ENCODE data around the gene SPNS2.

The SPNS2 gene

GRCh38 chr17:4476511-4477070, 22.1 kb upstream of the SPNS2 start:
- Mint-ChIP-seq H3K4me1 (ENCODE audit: low read depth) (peaks cover 18% of the 10 kb centered on the region), H3K4me3 (no peak overlapping the region), H3K27ac (no peak overlapping the region), H3K36me3 (ENCODE audit: low read depth) (no peaks in the 10 kb centered on the region), H3K9me3 (no peaks in the 10 kb centered on the region), H3K27me3 (ENCODE audit: low read depth) (peaks cover 9% of the 10 kb centered on the region)

GRCh38 chr17:4477255-4477791, 21.4 kb upstream of the SPNS2 start:
- Mint-ChIP-seq H3K27ac (no peak overlapping the region), H3K27me3 (ENCODE audit: low read depth) (peaks cover 5% of the 10 kb centered on the region), H3K9me3 (no peaks in the 10 kb centered on the region), H3K4me1 (ENCODE audit: low read depth) (peaks cover 23% of the 10 kb centered on the region), H3K4me3 (no peak overlapping the region), H3K36me3 (ENCODE audit: low read depth) (no peaks in the 10 kb centered on the region)

GRCh38 chr17:4478318-4478830, 20.3 kb upstream of the SPNS2 start:
- Mint-ChIP-seq H3K27ac (no peak overlapping the region), H3K27me3 (ENCODE audit: low read depth) (peaks cover 4% of the 10 kb centered on the region), H3K4me1 (ENCODE audit: low read depth) (peaks cover 23% of the 10 kb centered on the region), H3K9me3 (no peaks in the 10 kb centered on the region), H3K4me3 (no peak overlapping the region), H3K36me3 (ENCODE audit: low read depth) (no peaks in the 10 kb centered on the region)

GRCh38 chr17:4479340-4479981, 19.2 kb upstream of the SPNS2 start:
- Mint-ChIP-seq H3K36me3 (ENCODE audit: low read depth) (no peaks in the 10 kb centered on the region), H3K9me3 (no peaks in the 10 kb centered on the region), H3K4me3 (no peak overlapping the region), H3K4me1 (ENCODE audit: low read depth) (peaks cover 27% of the 10 kb centered on the region), H3K27ac (peak overlapping the region; percentile 26), H3K27me3 (ENCODE audit: low read depth) (peaks cover 4% of the 10 kb centered on the region)

GRCh38 chr17:4479982-4480751, 18.5 kb upstream of the SPNS2 start:
- no peaks in the 10 kb centered on the region for H3K9me3 Mint-ChIP-seq
- H3K36me3 Mint-ChIP-seq (ENCODE audit: low read depth), result no peaks in the 10 kb centered on the region
- H3K27me3 Mint-ChIP-seq (ENCODE audit: low read depth), result no peaks in the 10 kb centered on the region
- peaks cover 27% of the 10 kb centered on the region for H3K4me1 Mint-ChIP-seq (ENCODE audit: low read depth)
- peak overlapping the region; percentile 31 for H3K27ac Mint-ChIP-seq
- no peak overlapping the region for H3K4me3 Mint-ChIP-seq

- Mint-ChIP-seq H3K4me1 (ENCODE audit: low read depth) (peaks cover 34% of the 10 kb centered on the region), H3K4me3 (peak overlapping the region; percentile 71), H3K9me3 (no peaks in the 10 kb centered on the region), H3K27me3 (ENCODE audit: low read depth) (no peaks in the 10 kb centered on the region), H3K27ac (peak overlapping the region; percentile 92), H3K36me3 (ENCODE audit: low read depth) (no peaks in the 10 kb centered on the region)
Observed at GRCh38 chr17:4480929-4481898, 17.5 kb upstream of the SPNS2 start.

- H3K4me3 Mint-ChIP-seq, result no peak overlapping the region
- no peak overlapping the region for H3K27ac Mint-ChIP-seq
- H3K36me3 Mint-ChIP-seq (ENCODE audit: low read depth), result no peaks in the 10 kb centered on the region
- peaks cover 38% of the 10 kb centered on the region for H3K4me1 Mint-ChIP-seq (ENCODE audit: low read depth)
- no peaks in the 10 kb centered on the region for H3K9me3 Mint-ChIP-seq
- H3K27me3 Mint-ChIP-seq (ENCODE audit: low read depth), result no peaks in the 10 kb centered on the region
Observed at GRCh38 chr17:4482338-4483011, 16.2 kb upstream of the SPNS2 start.

GRCh38 chr17:4483012-4483840, 15.5 kb upstream of the SPNS2 start:
- H3K27ac Mint-ChIP-seq, result no peak overlapping the region
- H3K4me3 Mint-ChIP-seq, result no peak overlapping the region
- H3K27me3 Mint-ChIP-seq (ENCODE audit: low read depth), result no peaks in the 10 kb centered on the region
- H3K9me3 Mint-ChIP-seq, result no peaks in the 10 kb centered on the region
- H3K36me3 Mint-ChIP-seq (ENCODE audit: low read depth), result no peaks in the 10 kb centered on the region
- H3K4me1 Mint-ChIP-seq (ENCODE audit: low read depth), result peaks cover 37% of the 10 kb centered on the region

GRCh38 chr17:4485676-4486646, 12.7 kb upstream of the SPNS2 start:
- H3K4me3 Mint-ChIP-seq, result peak overlapping the region; percentile 85
- no peaks in the 10 kb centered on the region for H3K27me3 Mint-ChIP-seq (ENCODE audit: low read depth)
- no peaks in the 10 kb centered on the region for H3K9me3 Mint-ChIP-seq
- peaks cover 28% of the 10 kb centered on the region for H3K4me1 Mint-ChIP-seq (ENCODE audit: low read depth)
- H3K36me3 Mint-ChIP-seq (ENCODE audit: low read depth), result no peaks in the 10 kb centered on the region
- peak overlapping the region; percentile 88 for H3K27ac Mint-ChIP-seq

GRCh38 chr17:4487296-4487695, 11.4 kb upstream of the SPNS2 start:
- Mint-ChIP-seq H3K4me1 (ENCODE audit: low read depth) (peaks cover 18% of the 10 kb centered on the region), H3K9me3 (no peaks in the 10 kb centered on the region), H3K27ac (peak overlapping the region; percentile 63), H3K4me3 (no peak overlapping the region), H3K36me3 (ENCODE audit: low read depth) (no peaks in the 10 kb centered on the region), H3K27me3 (ENCODE audit: low read depth) (no peaks in the 10 kb centered on the region)

GRCh38 chr17:4487820-4488716, 10.6 kb upstream of the SPNS2 start:
- H3K9me3 Mint-ChIP-seq, result no peaks in the 10 kb centered on the region
- peaks cover 23% of the 10 kb centered on the region for H3K4me1 Mint-ChIP-seq (ENCODE audit: low read depth)
- no peak overlapping the region for H3K27ac Mint-ChIP-seq
- no peak overlapping the region for H3K4me3 Mint-ChIP-seq
- H3K36me3 Mint-ChIP-seq (ENCODE audit: low read depth), result no peaks in the 10 kb centered on the region
- H3K27me3 Mint-ChIP-seq (ENCODE audit: low read depth), result no peaks in the 10 kb centered on the region
